Progenitor cell of endocrine pancreas (in vitro differentiated cells): Measurements from ENCODE around the gene MAPKAPK3. TPM values are rescaled to one million over a fixed set of nuclear protein-coding genes. Genes with fewer than 3 reads are reported as not detected.

Source experiments
- DNase-seq: peaks from one replicate; pipeline ENCODE4 v3.0.0; 2021; ENCODE audit warnings: low spot score; ENCODE audit not compliant: unreplicated experiment
- H3K27ac Mint-ChIP-seq: 2 replicates; pipeline ENCODE4 v1.8.0; 2021; ENCODE audit warnings: mild to moderate bottlenecking, moderate library complexity, mixed read lengths
- H3K27me3 Mint-ChIP-seq: 2 replicates; pipeline ENCODE4 v1.8.0; 2021; ENCODE audit warnings: mixed read lengths
- H3K36me3 Mint-ChIP-seq: 2 replicates; pipeline ENCODE4 v1.8.0; 2022; ENCODE audit warnings: mixed read lengths; ENCODE audit not compliant: insufficient read depth
- H3K4me1 Mint-ChIP-seq: 2 replicates; pipeline ENCODE4 v1.8.0; 2021; ENCODE audit warnings: low read depth, mixed read lengths
- H3K4me3 Mint-ChIP-seq: 2 replicates; pipeline ENCODE4 v1.8.0; 2021; ENCODE audit warnings: low read depth, mild to moderate bottlenecking, moderate library complexity, mixed read lengths
- H3K9me3 Mint-ChIP-seq: 2 replicates; pipeline ENCODE4 v1.8.0; 2021; ENCODE audit warnings: low read depth, mixed read lengths
- total RNA-seq: library from RNA; stranded (reverse); gene quantifications from 2 replicates; pipeline ENCODE4 v1.2.1, GENCODE V29; 2021
- TF ChIP-seq, protein P1 (sequence below): fragments of 200-600 bp; sonication (generic); IDR thresholded peaks from one replicate; pipeline ENCODE4 v1.5.0; 2021; ENCODE audit warnings: antibody characterized with exemption, mild to moderate bottlenecking; ENCODE audit not compliant: unreplicated experiment

MAPKAPK3 gene
- total RNA-seq, 1 donor from 2014 or later: 40.8 TPM

DNA sequence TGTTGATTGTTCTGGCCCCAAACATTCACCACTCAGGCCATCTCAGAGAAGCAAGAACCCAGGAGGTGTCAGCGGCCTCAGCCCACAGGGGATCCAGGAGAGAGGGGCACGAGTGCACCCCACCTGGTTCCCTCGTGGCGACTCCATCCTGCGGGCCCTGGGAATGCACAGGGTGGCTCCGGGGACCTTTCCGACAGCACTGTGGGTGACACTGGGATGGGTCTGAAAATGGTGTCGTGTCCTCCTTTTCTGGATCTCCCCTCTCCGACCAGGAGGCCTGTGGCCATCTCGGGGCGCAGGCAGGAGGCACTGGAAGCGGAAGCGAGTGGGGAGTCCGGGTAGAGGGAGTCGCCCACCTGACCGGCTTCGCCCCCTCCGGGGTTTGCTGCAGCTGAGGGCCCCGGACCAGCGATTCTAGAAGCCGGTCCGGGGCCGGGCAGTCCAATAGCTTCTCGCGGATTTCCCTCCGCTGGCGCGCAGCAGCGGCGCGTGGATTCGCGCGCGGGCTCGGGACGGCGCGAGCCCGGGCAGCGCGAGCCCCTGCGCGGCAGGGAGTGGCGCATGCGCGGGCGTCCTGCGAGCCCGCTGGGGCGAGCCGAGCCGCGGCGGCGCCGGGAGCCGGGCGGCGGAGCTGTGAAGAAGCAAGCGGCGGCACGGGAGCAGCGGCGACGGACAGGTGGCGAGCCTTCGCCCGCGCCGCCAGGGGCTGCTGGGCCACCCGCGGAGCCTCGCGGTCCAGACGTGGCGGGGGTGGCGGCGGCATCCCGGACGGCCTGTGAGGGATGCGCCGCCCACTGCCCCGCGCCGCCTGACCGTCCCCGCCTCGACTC lies 57.6 kb downstream of the MAPKAPK3 start, which contains the start of gene DOCK3:
Gene DOCK3, plus strand, starts transcription at position 579 of the 830 bp plus-strand sequence. CDS start 337 bp downstream, outside the sequence.
- TF ChIP-seq, protein P1, sequence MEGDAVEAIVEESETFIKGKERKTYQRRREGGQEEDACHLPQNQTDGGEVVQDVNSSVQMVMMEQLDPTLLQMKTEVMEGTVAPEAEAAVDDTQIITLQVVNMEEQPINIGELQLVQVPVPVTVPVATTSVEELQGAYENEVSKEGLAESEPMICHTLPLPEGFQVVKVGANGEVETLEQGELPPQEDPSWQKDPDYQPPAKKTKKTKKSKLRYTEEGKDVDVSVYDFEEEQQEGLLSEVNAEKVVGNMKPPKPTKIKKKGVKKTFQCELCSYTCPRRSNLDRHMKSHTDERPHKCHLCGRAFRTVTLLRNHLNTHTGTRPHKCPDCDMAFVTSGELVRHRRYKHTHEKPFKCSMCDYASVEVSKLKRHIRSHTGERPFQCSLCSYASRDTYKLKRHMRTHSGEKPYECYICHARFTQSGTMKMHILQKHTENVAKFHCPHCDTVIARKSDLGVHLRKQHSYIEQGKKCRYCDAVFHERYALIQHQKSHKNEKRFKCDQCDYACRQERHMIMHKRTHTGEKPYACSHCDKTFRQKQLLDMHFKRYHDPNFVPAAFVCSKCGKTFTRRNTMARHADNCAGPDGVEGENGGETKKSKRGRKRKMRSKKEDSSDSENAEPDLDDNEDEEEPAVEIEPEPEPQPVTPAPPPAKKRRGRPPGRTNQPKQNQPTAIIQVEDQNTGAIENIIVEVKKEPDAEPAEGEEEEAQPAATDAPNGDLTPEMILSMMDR: no peak
- H3K4me3 Mint-ChIP-seq: peak within 1 kb of the TSS; percentile 74
- H3K9me3 Mint-ChIP-seq: no peaks in the 10 kb centered on the region
- no peaks in the 10 kb centered on the region for H3K36me3 Mint-ChIP-seq
- H3K27me3 Mint-ChIP-seq: peaks cover 47% of the 10 kb centered on the region
- peak within 1 kb of the TSS; percentile 50 for H3K27ac Mint-ChIP-seq
- peak; percentile 47 for DNase-seq
- peaks cover 8% of the 10 kb centered on the region for H3K4me1 Mint-ChIP-seq

- Mint-ChIP-seq H3K4me1 (peaks cover 8% of the 10 kb centered on the region), H3K9me3 (no peaks in the 10 kb centered on the region), H3K4me3 (peak overlapping the region; percentile 74), H3K27ac (peak overlapping the region; percentile 50), H3K36me3 (no peaks in the 10 kb centered on the region), H3K27me3 (peaks cover 45% of the 10 kb centered on the region)
- DNase-seq: peak; percentile 78
- TF ChIP-seq, protein P1: peak; percentile 72
These were observed 58.5 kb downstream of the MAPKAPK3 start for GRCh38 chr3:50675179-50676030.

- peaks cover 39% of the 10 kb centered on the region for H3K27me3 Mint-ChIP-seq
- no peak for DNase-seq
- H3K36me3 Mint-ChIP-seq: no peaks in the 10 kb centered on the region
- H3K9me3 Mint-ChIP-seq: no peaks in the 10 kb centered on the region
- TF ChIP-seq, protein P1: no peak
- peak overlapping the region; percentile 64 for H3K4me3 Mint-ChIP-seq
- no peak overlapping the region for H3K27ac Mint-ChIP-seq
- H3K4me1 Mint-ChIP-seq: peaks cover 8% of the 10 kb centered on the region
These were observed 59.2 kb downstream of the MAPKAPK3 start for GRCh38 chr3:50676031-50676705.

DNA sequence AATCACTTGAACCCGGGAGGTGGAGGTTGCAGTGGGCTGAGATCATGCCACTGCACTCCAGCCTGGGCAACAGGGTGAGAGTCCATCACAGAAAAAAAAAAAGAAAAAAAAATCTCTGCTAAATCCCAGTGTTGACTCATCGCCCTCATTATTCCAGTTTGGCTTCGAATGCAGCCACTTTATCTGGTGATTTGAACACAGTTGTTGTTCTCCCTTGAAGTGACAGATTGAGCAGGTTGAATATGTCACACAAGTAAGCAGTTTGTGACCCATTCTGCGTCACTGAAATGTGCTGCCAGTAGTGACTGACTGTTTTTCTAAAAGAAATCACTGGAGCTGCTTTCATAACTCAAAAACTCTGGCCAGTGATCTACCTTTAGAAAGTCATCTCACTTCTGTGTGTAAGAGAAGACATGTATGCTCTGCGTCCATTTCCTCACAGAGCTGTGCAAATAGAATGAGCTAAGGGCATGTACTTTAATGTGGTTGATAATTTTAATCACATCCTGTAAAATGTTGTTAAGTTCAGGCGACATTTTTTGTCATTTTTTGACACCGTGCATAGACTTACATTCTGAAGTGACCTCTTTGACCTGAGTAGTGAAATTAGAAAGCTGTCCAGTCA lies 70.3 kb downstream of the MAPKAPK3 start:
- H3K4me1 Mint-ChIP-seq: peaks cover 2% of the 10 kb centered on the region
- H3K27ac Mint-ChIP-seq: peak overlapping the region; percentile 62
- DNase-seq: no peak
- TF ChIP-seq, protein P1: no peak
- H3K36me3 Mint-ChIP-seq: no peaks in the 10 kb centered on the region
- peaks cover 3% of the 10 kb centered on the region for H3K9me3 Mint-ChIP-seq
- no peaks in the 10 kb centered on the region for H3K27me3 Mint-ChIP-seq
- no peak overlapping the region for H3K4me3 Mint-ChIP-seq
